ENCODE data around the gene CEP170B.
"Not testable (repeated sequence)": the region's sequence is repeated elsewhere in the genome, so short reads cannot be mapped to it uniquely, and the experiment has no call there.

CEP170B gene

GRCh38 chr14:104845834-104846441 lies 19.1 kb upstream of the CEP170B start:
- H3K9me3 ChIP-seq, result no peaks in the 10 kb centered on the region
- no peak for TF ChIP-seq CTCF (IDR thresholded peaks at IDR 0.05)
- H3K36me3 ChIP-seq, result no peaks in the 10 kb centered on the region
- H3K4me3 ChIP-seq, result no peak overlapping the region
- no peak overlapping the region for H3K27ac ChIP-seq
- DNase-seq, result no peak
- intact Hi-C loops (cut with DNase I; ENCODE audit: low total_unique reads), result no loop called here
- peaks cover 0 to 88% of the 10 kb centered on the region in 2 donors for H3K27me3 ChIP-seq
- H3K4me1 ChIP-seq, result peaks cover 0 to 23% (median 18%) of the 10 kb centered on the region in 4 donors

GRCh38 chr14:104852280-104852663 lies 12.8 kb upstream of the CEP170B start:
- peak in 1 of 2 donors; percentile 23 for DNase-seq
- no peaks in the 10 kb centered on the region for H3K9me3 ChIP-seq
- H3K27me3 ChIP-seq, result peaks cover 0 to 57% of the 10 kb centered on the region in 2 donors
- H3K4me3 ChIP-seq, result no peak overlapping the region
- intact Hi-C loops (cut with DNase I; ENCODE audit: low total_unique reads), result no loop called here
- H3K4me1 ChIP-seq, result no peaks in the 10 kb centered on the region
- H3K36me3 ChIP-seq, result no peaks in the 10 kb centered on the region
- no peak overlapping the region for H3K27ac ChIP-seq
- TF ChIP-seq CTCF (IDR thresholded peaks at IDR 0.05), result no peak

- Histone ChIP-seq H3K4me1 (no peaks in the 10 kb centered on the region), H3K27me3 (peaks cover 0 to 28% of the 10 kb centered on the region in 2 donors), H3K4me3 (no peak overlapping the region), H3K9me3 (no peaks in the 10 kb centered on the region), H3K27ac (no peak overlapping the region), H3K36me3 (no peaks in the 10 kb centered on the region)
- DNase-seq, result peak in 1 of 2 donors; percentile 49
- intact Hi-C loops (cut with DNase I; ENCODE audit: low total_unique reads), result no loop called here
- TF ChIP-seq CTCF (IDR thresholded peaks at IDR 0.05), result no peak
Measured at GRCh38 chr14:104855532-104856090, 9.5 kb upstream of the CEP170B start.

GRCh38 chr14:104856157-104856868 lies 8.8 kb upstream of the CEP170B start:
- Histone ChIP-seq H3K4me3 (no peak overlapping the region), H3K27ac (no peak overlapping the region), H3K36me3 (no peaks in the 10 kb centered on the region), H3K4me1 (no peaks in the 10 kb centered on the region), H3K9me3 (no peaks in the 10 kb centered on the region), H3K27me3 (peaks cover 0 to 23% of the 10 kb centered on the region in 2 donors)
- TF ChIP-seq CTCF (IDR thresholded peaks at IDR 0.05), result no peak
- intact Hi-C loops (cut with DNase I; ENCODE audit: low total_unique reads), result no loop called here
- peak in 1 of 2 donors; percentile 57 for DNase-seq

DNA sequence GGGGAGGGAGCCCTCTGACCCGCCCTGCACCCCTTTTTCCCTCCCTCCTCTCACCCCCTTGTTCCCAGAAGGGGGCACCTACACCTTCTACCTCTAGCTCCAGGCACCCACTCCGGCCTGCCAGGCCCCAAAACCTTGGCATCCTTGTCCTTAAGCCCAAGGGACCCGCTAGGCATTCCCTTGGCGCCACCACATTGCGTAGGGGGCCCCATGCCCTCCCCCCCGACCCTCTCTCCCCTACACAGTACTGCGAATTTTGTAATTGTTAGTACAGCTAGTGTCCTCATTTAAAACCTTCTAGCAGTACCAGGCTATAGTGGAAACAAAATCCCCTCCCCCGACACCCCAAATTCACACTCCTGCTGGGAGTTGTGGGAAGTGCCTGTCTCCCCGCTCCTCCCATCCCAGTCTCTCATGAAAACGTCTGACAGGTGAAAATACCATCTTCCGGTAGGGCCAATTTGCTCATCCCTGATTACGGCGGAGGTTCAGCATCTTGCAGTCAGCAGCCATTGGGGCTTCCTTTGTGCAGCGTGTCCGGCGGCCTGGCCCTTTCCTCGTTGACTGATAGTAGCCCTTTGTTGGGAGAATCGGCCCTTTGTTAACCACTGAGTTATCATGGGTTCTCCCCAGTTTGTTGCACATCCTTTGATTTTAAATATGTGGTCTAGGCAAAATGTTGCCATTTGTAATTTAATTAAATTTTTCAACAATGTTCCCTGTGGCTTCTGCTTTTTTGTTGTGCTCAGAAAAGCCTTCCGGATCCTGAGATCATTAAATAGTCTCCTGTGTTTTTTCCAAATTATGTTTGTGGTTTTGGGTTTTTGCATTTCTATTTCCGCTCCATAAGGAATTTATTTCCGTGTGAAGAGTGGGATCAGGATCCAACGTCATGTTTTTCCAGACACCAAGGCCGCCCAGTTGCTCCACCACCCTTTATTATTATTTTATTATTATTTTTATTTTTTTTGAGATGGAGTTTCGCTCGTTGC lies 7.9 kb upstream of the CEP170B start:
- Histone ChIP-seq H3K36me3 (no peaks in the 10 kb centered on the region), H3K4me3 (no peak overlapping the region), H3K9me3 (no peaks in the 10 kb centered on the region), H3K27ac (no peak overlapping the region), H3K27me3 (peaks cover 0 to 16% of the 10 kb centered on the region in 2 donors), H3K4me1 (no peaks in the 10 kb centered on the region)
- intact Hi-C loops (cut with DNase I; ENCODE audit: low total_unique reads), result no loop called here
- DNase-seq, result peak in 1 of 2 donors; percentile 48
- TF ChIP-seq CTCF (IDR thresholded peaks at IDR 0.05), result no peak

GRCh38 chr14:104857931-104858330 lies 7.1 kb upstream of the CEP170B start:
- peak in 1 of 2 donors; percentile 13 for DNase-seq
- H3K4me3 ChIP-seq; H3K4me1 ChIP-seq; H3K9me3 ChIP-seq; H3K36me3 ChIP-seq; H3K27ac ChIP-seq; intact Hi-C loops (cut with DNase I; ENCODE audit: low total_unique reads): not testable (repeated sequence)
- H3K27me3 ChIP-seq, result peaks cover 0 to 11% of the 10 kb centered on the region in 2 donors

Measured in tibial artery (tissue), 4 donors.